DOHH2 (cell line): Measurements from ENCODE around the gene RGS9.

Experiments
- EZH2phosphoT487 ChIP-seq: fragments of 200-600 bp; sonication (generic); IDR thresholded peaks from 2 replicates; pipeline ENCODE4 v1.6.1; 2017; ENCODE audit warnings: borderline replicate concordance, mild to moderate bottlenecking, antibody characterized with exemption, low read length, moderate library complexity, mixed read lengths
- TF ChIP-seq, protein P1 (sequence below): fragments of 200-600 bp; sonication (generic); IDR thresholded peaks from one replicate; pipeline ENCODE4 v1.5.1; 2014; ENCODE audit warnings: antibody characterized with exemption, mild to moderate bottlenecking, low read depth, low read length; ENCODE audit not compliant: poor library complexity, severe bottlenecking

DNA sequence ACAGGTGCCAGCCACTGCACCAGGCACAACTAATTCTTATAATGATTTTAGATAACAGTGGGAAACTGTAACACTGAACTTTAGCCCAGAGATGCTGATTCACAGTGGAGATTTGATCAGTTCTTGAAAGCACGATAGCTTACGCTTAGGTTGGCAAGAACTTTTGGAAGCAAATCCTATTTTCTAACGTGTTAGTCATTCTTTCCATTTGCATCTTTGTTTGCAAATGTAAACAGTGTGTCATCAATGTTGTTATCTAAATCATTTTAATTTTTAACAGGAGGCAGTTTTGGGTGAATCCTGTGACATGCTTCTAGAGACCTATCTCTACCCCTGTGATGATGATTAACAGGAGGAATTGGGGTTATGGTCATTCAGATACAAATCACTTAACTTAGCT is 44.9 kb upstream of the RGS9 start:
- TF ChIP-seq, protein P1, sequence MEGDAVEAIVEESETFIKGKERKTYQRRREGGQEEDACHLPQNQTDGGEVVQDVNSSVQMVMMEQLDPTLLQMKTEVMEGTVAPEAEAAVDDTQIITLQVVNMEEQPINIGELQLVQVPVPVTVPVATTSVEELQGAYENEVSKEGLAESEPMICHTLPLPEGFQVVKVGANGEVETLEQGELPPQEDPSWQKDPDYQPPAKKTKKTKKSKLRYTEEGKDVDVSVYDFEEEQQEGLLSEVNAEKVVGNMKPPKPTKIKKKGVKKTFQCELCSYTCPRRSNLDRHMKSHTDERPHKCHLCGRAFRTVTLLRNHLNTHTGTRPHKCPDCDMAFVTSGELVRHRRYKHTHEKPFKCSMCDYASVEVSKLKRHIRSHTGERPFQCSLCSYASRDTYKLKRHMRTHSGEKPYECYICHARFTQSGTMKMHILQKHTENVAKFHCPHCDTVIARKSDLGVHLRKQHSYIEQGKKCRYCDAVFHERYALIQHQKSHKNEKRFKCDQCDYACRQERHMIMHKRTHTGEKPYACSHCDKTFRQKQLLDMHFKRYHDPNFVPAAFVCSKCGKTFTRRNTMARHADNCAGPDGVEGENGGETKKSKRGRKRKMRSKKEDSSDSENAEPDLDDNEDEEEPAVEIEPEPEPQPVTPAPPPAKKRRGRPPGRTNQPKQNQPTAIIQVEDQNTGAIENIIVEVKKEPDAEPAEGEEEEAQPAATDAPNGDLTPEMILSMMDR: no peak
- TF ChIP-seq EZH2phosphoT487: no peak
